H9 (cell line): ENCODE results near the gene NEDD4. TPM values are rescaled to one million over a fixed set of nuclear protein-coding genes. Genes with fewer than 3 reads are reported as not detected.
"Not testable (repeated sequence)": the region's sequence is repeated elsewhere in the genome, so short reads cannot be mapped to it uniquely, and the experiment has no call there.

Experiments
- DNase-seq: peaks from one replicate; pipeline ENCODE4 v3.0.0-alpha.2; 2017
- H2AFZ ChIP-seq: one replicate; pipeline ENCODE4 v1.6.1; 2013; ENCODE audit warnings: mild to moderate bottlenecking, low read length, control low read depth, moderate library complexity
- H2AK5ac ChIP-seq: 2 replicates; pipeline ENCODE4 v1.6.1; 2013; ENCODE audit warnings: low read length, control low read depth, mixed read lengths; ENCODE audit not compliant: insufficient read length
- H2BK120ac ChIP-seq: one replicate; pipeline ENCODE4 v1.6.1; 2013; ENCODE audit warnings: low read depth, mild to moderate bottlenecking, low read length, control low read depth, inconsistent platforms; ENCODE audit not compliant: poor library complexity, severe bottlenecking
- H2BK12ac ChIP-seq: 2 replicates; pipeline ENCODE4 v1.6.1; 2013; ENCODE audit warnings: low read length, control low read depth, mixed read lengths, low read depth; ENCODE audit not compliant: insufficient read length
- H2BK15ac ChIP-seq: 2 replicates; pipeline ENCODE4 v1.6.1; 2013; ENCODE audit warnings: low read depth, low read length, control low read depth
- H2BK20ac ChIP-seq: one replicate; pipeline ENCODE4 v1.6.1; 2013; ENCODE audit warnings: low read depth, mild to moderate bottlenecking, low read length, control low read depth, inconsistent platforms; ENCODE audit not compliant: poor library complexity, severe bottlenecking
- H2BK5ac ChIP-seq: 2 replicates; pipeline ENCODE4 v1.6.1; 2013; ENCODE audit warnings: low read length, control low read depth, mixed read lengths; ENCODE audit not compliant: insufficient read length
- H3K14ac ChIP-seq: 2 replicates; pipeline ENCODE4 v1.6.1; 2013; ENCODE audit warnings: low read length, control low read depth; ENCODE audit not compliant: insufficient read depth
- H3K18ac ChIP-seq: 2 replicates; pipeline ENCODE4 v1.6.1; 2013; ENCODE audit warnings: low read depth, mild to moderate bottlenecking, mixed read lengths, low read length, control low read depth; ENCODE audit not compliant: insufficient read length
- H3K23ac ChIP-seq: 2 replicates; pipeline ENCODE4 v1.6.1; 2013; ENCODE audit warnings: low read length, control low read depth, mixed read lengths, low read depth; ENCODE audit not compliant: insufficient read length
- H3K23me2 ChIP-seq: 2 replicates; pipeline ENCODE4 v1.6.1; 2013; ENCODE audit warnings: low read depth, mild to moderate bottlenecking, mixed read lengths, low read length, control low read depth; ENCODE audit not compliant: insufficient read length, poor library complexity, severe bottlenecking
- H3K27ac ChIP-seq: 2 replicates; pipeline ENCODE4 v1.5.1; 2013; ENCODE audit warnings: low read length, control low read depth, mixed read lengths, low read depth; ENCODE audit not compliant: insufficient read length
- H3K27me3 ChIP-seq: 2 replicates; pipeline ENCODE4 v1.6.1; 2013; ENCODE audit warnings: low read length, control low read depth, inconsistent platforms; ENCODE audit not compliant: insufficient read depth
- H3K4ac ChIP-seq: 2 replicates; pipeline ENCODE4 v1.6.1; 2013; ENCODE audit warnings: low read depth, mild to moderate bottlenecking, control low read depth, inconsistent platforms, low read length, moderate library complexity
- H3K4me1 ChIP-seq: 2 replicates; pipeline ENCODE4 v1.6.1; 2013; ENCODE audit warnings: low read length, control low read depth, inconsistent platforms; ENCODE audit not compliant: insufficient read depth
- H3K4me2 ChIP-seq: 2 replicates; pipeline ENCODE4 v1.6.1; 2013; ENCODE audit warnings: low read length, control low read depth, mixed read lengths; ENCODE audit not compliant: insufficient read length, insufficient read depth
- H3K56ac ChIP-seq: 2 replicates; pipeline ENCODE4 v1.6.1; 2013; ENCODE audit warnings: low read depth, mild to moderate bottlenecking, mixed read lengths, low read length, control low read depth; ENCODE audit not compliant: insufficient read length
- H3K79me1 ChIP-seq: 2 replicates; pipeline ENCODE4 v1.6.1; 2013; ENCODE audit warnings: low read depth, mild to moderate bottlenecking, moderate library complexity, low read length, control low read depth, inconsistent platforms; ENCODE audit not compliant: insufficient read depth, poor library complexity, severe bottlenecking
- H3K79me2 ChIP-seq: 2 replicates; pipeline ENCODE4 v1.6.1; 2013; ENCODE audit warnings: low read length, control low read depth, inconsistent platforms; ENCODE audit not compliant: insufficient read depth
- H3K9ac ChIP-seq: 2 replicates; pipeline ENCODE4 v1.6.1; 2013; ENCODE audit warnings: low read length, control low read depth, mixed read lengths; ENCODE audit not compliant: insufficient read length; ENCODE audit errors: extremely low read depth
- H3K9me3 ChIP-seq: one replicate; pipeline ENCODE4 v1.6.1; 2013; ENCODE audit warnings: low read depth, low read length, inconsistent platforms; ENCODE audit not compliant: control insufficient read depth
- H3T11ph ChIP-seq: one replicate; pipeline ENCODE4 v1.6.1; 2013; ENCODE audit warnings: mild to moderate bottlenecking, low read length, control low read depth, inconsistent platforms
- H4K20me1 ChIP-seq: one replicate; pipeline ENCODE4 v1.6.1; 2013; ENCODE audit not compliant: control insufficient read depth, insufficient read length, insufficient read depth
- H4K5ac ChIP-seq: 2 replicates; pipeline ENCODE4 v1.6.1; 2013; ENCODE audit warnings: low read depth, mild to moderate bottlenecking, mixed read lengths, low read length, control low read depth; ENCODE audit not compliant: insufficient read length
- H4K8ac ChIP-seq: replicated peaks from 2 replicates; pipeline ENCODE4 v1.6.1; 2013; ENCODE audit warnings: low read length, control low read depth, mixed read lengths, low read depth; ENCODE audit not compliant: insufficient read length
- H4K91ac ChIP-seq: 2 replicates; pipeline ENCODE4 v1.6.1; 2013; ENCODE audit warnings: low read depth, mild to moderate bottlenecking, moderate library complexity, mixed read lengths, low read length, control low read depth; ENCODE audit not compliant: insufficient read length
- H3K27ac Mint-ChIP-seq, 3 experiments: 2 replicates in 2 of 3; 3 replicates in 1 of 3; pipeline ENCODE4 v1.8.0; 2020 to 2021; ENCODE audit warnings: mixed read lengths in 3 of 3, mild to moderate bottlenecking in 1 of 3, moderate library complexity in 1 of 3
- H3K27me3 Mint-ChIP-seq: 2 replicates; pipeline ENCODE4 v1.8.0; 2021; ENCODE audit warnings: low read depth, mild to moderate bottlenecking, moderate library complexity, mixed read lengths
- H3K36me3 Mint-ChIP-seq, 3 experiments: 2 replicates in 2 of 3; 3 replicates in 1 of 3; pipeline ENCODE4 v1.8.0; 2020 to 2021; ENCODE audit warnings: low read depth in 3 of 3, mixed read lengths in 3 of 3; ENCODE audit not compliant: insufficient read depth in 1 of 3
- H3K4me1 Mint-ChIP-seq, 2 experiments: 2 replicates each; pipeline ENCODE4 v1.8.0; 2020; ENCODE audit warnings: mixed read lengths in 2 of 2
- H3K4me3 Mint-ChIP-seq, 2 experiments: 2 replicates in 1 of 2; 3 replicates in 1 of 2; pipeline ENCODE4 v1.8.0; 2020 to 2021; ENCODE audit warnings: mild to moderate bottlenecking in 2 of 2, mixed read lengths in 2 of 2, moderate library complexity in 1 of 2
- H3K9me3 Mint-ChIP-seq, 2 experiments: 2 replicates in 1 of 2; 3 replicates in 1 of 2; pipeline ENCODE4 v1.8.0; 2020; ENCODE audit warnings: mild to moderate bottlenecking in 2 of 2, mixed read lengths in 2 of 2, moderate library complexity in 1 of 2
- CTCF ChIP-seq: fragments of 200-600 bp; sonication (generic); conservative IDR thresholded peaks from 3 replicates; pipeline ENCODE4 v1.8.0; 2021; ENCODE audit warnings: antibody characterized with exemption, mild to moderate bottlenecking
- WGBS: extraction: QIAGEN DNeasy Blood & Tissue Kit; methylation state at CpG from one replicate; pipeline ENCODE4 v1.1.7; 2013; ENCODE audit warnings: missing lambda C conversion rate, low lambda C conversion rate, mixed read lengths; ENCODE audit not compliant: insufficient read length; ENCODE audit errors: extremely low coverage; 5-methylcytosine and 5-hydroxymethylcytosine counted together
- total RNA-seq: library from RNA; stranded (reverse); gene quantifications from 2 replicates; pipeline ENCODE4 v1.2.1, GENCODE V29; 2021

The NEDD4 gene
- total RNA-seq, 1 experiment from 2014 or later, result 9.6 TPM

DNA sequence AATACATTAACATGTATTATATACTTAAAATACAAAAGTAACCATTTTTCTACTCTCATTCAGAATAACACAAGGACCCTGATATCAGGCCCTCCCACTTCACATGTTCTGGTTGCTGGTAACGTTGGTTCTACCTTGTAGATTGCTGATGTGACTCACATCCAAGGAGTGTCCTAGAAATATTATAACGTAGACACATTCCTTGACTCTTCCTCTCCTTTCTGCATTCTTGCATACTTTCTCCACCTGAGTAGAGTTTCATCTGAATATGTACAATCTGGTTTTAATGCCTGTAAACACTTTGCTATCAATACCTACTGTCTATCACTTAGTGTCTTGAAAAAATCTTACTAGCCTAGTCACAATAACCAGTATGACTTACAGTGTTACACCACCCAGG lies 35.0 kb upstream of the NEDD4 start:
- Histone ChIP-seq H3K4me1 (no peaks in the 10 kb centered on the region), H4K8ac (no peak overlapping the region), H3K27me3 (no peaks in the 10 kb centered on the region), H3K79me1 (no peaks in the 10 kb centered on the region), H3K9me3 (no peaks in the 10 kb centered on the region), H3K23ac (no peak overlapping the region), H3K9ac (no peak overlapping the region), H3K18ac (no peak overlapping the region), H2BK20ac (no peak overlapping the region), H2BK120ac (no peak overlapping the region), H3K27ac (no peak overlapping the region), H4K5ac (no peak overlapping the region), H2BK15ac (no peak overlapping the region), H3K14ac (no peak overlapping the region), H2BK12ac (no peak overlapping the region), H3K4me2 (no peak overlapping the region), H2AFZ (no peak overlapping the region), H4K91ac (no peak overlapping the region), H2BK5ac (no peak overlapping the region), H3K56ac (no peak overlapping the region), H3T11ph (no peak overlapping the region), H4K20me1 (no peaks in the 10 kb centered on the region), H3K79me2 (no peaks in the 10 kb centered on the region), H3K4ac (no peak overlapping the region), H2AK5ac (no peak overlapping the region), H3K23me2 (no peaks in the 10 kb centered on the region)
- H3K9me3 Mint-ChIP-seq, result peaks cover 7 to 10% of the 10 kb centered on the region in 2 experiments
- H3K4me1 Mint-ChIP-seq, result peaks cover 3% of the 10 kb centered on the region in 2 experiments; a peak in 1 of 4 replicates
- TF ChIP-seq CTCF, result no peak
- H3K36me3 Mint-ChIP-seq, result peaks cover 0 to 6% (median 2%) of the 10 kb centered on the region in 3 experiments; a peak in 3 of 7 replicates
- DNase-seq, result no peak
- WGBS, result no CpG with 5 or more reads among the region's 2 CpGs
- no peaks in the 10 kb centered on the region for H3K27me3 Mint-ChIP-seq
- no peak overlapping the region for H3K27ac Mint-ChIP-seq
- H3K4me3 Mint-ChIP-seq, result no peak overlapping the region

DNA sequence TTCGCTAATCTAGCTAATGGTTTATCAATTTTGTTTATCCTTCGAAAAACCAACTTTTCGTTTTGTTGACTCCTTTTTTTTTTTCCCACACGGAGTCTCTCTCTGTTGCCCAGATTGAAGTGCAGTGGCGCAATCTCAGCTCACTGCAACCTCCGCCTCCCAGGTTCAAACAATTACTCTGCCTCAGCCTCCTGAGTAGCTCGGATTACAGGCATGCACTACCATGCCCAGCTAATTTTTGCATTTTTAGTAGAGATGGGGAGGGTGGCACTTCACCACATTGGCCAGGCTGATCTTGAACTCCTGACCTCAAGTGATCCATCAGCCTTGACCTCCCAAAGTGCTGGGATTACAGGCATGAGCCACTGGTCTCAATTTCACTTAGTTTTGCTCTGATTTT lies 29.7 kb upstream of the NEDD4 start:
- not testable (repeated sequence) for H3K9me3 ChIP-seq, H3K27ac Mint-ChIP-seq, H3K27me3 ChIP-seq, H3T11ph ChIP-seq, H2BK12ac ChIP-seq, H3K9ac ChIP-seq, H4K20me1 ChIP-seq, H3K27me3 Mint-ChIP-seq, H2AK5ac ChIP-seq, H2BK15ac ChIP-seq, H3K79me1 ChIP-seq, H2BK120ac ChIP-seq, H4K5ac ChIP-seq, H4K8ac ChIP-seq, H3K4me1 Mint-ChIP-seq, H3K18ac ChIP-seq, H3K56ac ChIP-seq, H2AFZ ChIP-seq, H3K4me3 Mint-ChIP-seq, H3K36me3 Mint-ChIP-seq, H2BK5ac ChIP-seq, H3K23me2 ChIP-seq, H3K79me2 ChIP-seq, H3K4ac ChIP-seq, H3K4me2 ChIP-seq, DNase-seq, H3K4me1 ChIP-seq, H3K27ac ChIP-seq, H4K91ac ChIP-seq, H3K14ac ChIP-seq, H3K23ac ChIP-seq, H2BK20ac ChIP-seq
- H3K9me3 Mint-ChIP-seq, result peaks cover 7 to 10% of the 10 kb centered on the region in 2 experiments
- WGBS, result no CpG with 5 or more reads among the region's 7 CpGs
